Measurements from ENCODE around the gene CAT. TPM values are rescaled to one million over a fixed set of nuclear protein-coding genes. Genes with fewer than 3 reads are reported as not detected.

CAT gene
- total RNA-seq, 1 donor from 2014 or later: 12.9 TPM

DNA sequence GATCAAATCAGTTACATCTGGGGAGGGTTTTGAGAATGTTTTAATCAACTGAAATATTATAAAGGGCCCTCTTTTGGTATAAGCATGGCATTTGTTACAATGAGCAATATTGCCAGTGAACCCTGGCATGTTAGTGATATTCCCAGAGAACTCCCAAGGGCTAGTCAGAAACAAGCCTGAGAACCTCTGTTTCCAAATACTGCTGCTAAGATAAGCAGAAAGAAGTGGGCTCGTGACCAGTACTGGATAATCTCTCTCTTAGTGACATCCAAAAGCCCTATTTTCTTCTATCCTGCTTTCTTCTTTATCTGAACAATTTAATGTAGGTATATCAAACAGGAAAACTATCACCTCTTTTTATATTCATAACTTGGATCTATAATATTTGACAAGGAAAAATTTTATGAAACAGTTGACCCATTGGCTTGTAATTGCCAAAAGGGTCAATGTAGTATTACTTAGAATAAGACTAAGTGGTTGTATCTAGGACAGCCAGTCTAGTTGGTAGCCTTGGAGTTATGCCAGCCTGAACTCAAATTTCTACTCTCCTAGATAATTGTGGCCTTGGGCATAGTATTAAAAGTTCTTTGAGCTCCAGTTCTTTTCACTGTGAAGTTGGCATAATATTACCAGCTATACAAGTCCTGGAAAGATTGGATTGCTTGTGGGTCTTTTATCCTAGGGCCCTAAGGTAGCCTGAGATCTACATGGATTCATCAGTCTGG lies 15.7 kb downstream of the CAT start:
- H3K4me3 ChIP-seq (ENCODE audit: low read depth, low read length): no peak overlapping the region
- H3K27me3 ChIP-seq (ENCODE audit: control insufficient read depth, insufficient read depth, low read length): no peaks in the 10 kb centered on the region
- H3K36me3 ChIP-seq (ENCODE audit: control insufficient read depth, insufficient read depth, low read length): peaks cover 10% of the 10 kb centered on the region
- TF ChIP-seq, protein P1, sequence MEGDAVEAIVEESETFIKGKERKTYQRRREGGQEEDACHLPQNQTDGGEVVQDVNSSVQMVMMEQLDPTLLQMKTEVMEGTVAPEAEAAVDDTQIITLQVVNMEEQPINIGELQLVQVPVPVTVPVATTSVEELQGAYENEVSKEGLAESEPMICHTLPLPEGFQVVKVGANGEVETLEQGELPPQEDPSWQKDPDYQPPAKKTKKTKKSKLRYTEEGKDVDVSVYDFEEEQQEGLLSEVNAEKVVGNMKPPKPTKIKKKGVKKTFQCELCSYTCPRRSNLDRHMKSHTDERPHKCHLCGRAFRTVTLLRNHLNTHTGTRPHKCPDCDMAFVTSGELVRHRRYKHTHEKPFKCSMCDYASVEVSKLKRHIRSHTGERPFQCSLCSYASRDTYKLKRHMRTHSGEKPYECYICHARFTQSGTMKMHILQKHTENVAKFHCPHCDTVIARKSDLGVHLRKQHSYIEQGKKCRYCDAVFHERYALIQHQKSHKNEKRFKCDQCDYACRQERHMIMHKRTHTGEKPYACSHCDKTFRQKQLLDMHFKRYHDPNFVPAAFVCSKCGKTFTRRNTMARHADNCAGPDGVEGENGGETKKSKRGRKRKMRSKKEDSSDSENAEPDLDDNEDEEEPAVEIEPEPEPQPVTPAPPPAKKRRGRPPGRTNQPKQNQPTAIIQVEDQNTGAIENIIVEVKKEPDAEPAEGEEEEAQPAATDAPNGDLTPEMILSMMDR (IDR thresholded peaks at IDR 0.05; ENCODE audit: insufficient read depth, low read length, severe bottlenecking): no peak
- DNase-seq (ENCODE audit: low read depth) (no peak), FAIRE-seq (no peak)

DNA sequence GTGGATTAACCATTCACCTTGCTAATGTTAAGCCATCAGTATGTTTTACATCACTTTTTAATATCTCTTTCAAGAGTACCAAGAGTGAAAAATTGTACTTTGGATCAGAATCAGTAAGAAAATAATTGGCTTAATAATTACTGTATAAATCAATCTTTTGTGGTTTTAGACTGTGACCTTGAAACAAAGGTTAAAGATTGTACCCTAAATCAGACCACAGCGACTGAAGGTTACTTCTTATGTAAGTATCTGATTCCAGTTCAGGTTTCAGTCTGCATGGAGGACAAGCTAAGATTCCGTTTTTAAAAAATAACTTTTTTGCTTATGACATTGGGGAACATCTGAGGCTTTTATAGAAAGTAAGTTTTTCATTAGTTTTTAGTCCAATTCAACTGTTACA lies 18.9 kb downstream of the CAT start:
- H3K27me3 ChIP-seq (ENCODE audit: control insufficient read depth, insufficient read depth, low read length): no peaks in the 10 kb centered on the region
- no peak overlapping the region for H3K4me3 ChIP-seq (ENCODE audit: low read depth, low read length)
- FAIRE-seq: no peak
- TF ChIP-seq, protein P1 (IDR thresholded peaks at IDR 0.05; ENCODE audit: insufficient read depth, low read length, severe bottlenecking): no peak
- DNase-seq (ENCODE audit: low read depth): no peak
- peaks cover 7% of the 10 kb centered on the region for H3K36me3 ChIP-seq (ENCODE audit: control insufficient read depth, insufficient read depth, low read length)

DNA sequence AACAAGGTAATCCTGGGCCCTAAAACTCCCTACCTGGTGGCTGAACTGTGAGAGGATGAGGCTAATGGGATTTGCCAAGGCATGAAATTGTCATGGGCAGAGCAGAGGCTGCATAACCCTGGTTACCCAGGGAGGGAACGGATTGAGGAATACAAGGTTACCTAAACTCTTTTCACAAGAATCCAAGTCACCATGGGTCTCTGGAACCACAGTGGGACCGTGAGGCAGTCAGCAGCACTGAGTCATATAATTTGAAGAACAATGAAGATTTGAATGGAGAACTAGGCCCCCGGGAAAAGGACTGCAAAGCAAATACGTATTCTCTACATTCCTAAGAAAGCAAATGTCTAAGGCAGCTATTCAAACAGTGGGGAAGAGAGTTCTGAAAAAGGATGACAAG lies 19.8 kb downstream of the CAT start:
- no peaks in the 10 kb centered on the region for H3K27me3 ChIP-seq (ENCODE audit: control insufficient read depth, insufficient read depth, low read length)
- DNase-seq (ENCODE audit: low read depth) (no peak), FAIRE-seq (no peak)
- TF ChIP-seq, protein P1 (IDR thresholded peaks at IDR 0.05; ENCODE audit: insufficient read depth, low read length, severe bottlenecking): no peak
- H3K4me3 ChIP-seq (ENCODE audit: low read depth, low read length): no peak overlapping the region
- peaks cover 6% of the 10 kb centered on the region for H3K36me3 ChIP-seq (ENCODE audit: control insufficient read depth, insufficient read depth, low read length)

DNA sequence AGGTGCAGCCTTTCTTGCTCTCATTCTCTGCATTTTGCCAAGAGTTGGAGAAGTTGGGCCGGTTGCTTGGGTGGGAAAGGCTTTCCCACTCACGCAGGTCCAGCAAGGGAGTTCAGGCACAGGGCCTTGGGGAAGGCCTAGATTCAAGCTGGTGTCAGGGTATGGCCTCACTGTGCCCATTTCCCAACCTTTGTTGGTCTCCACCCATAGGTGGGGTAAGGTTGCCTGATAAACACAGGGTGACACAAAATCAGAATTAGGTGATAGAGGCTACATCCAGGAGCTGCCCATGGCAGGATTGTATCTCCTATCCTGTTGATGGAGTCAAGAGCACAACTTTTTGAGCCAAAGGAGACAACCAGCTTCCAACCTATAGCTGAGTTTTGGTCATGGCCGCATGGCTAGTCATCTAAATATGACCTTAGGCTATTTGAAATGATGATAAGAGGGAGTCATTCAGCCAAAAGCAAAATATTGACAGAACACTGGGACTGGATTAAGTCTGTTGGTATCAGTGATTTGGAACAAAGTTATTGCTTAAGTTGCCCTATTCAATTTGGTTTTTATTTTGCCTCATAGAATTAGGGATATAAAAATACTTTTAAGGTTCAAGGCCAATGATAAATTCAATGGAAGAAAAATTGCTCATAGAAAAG lies 20.9 kb downstream of the CAT start:
- FAIRE-seq: no peak

DNA sequence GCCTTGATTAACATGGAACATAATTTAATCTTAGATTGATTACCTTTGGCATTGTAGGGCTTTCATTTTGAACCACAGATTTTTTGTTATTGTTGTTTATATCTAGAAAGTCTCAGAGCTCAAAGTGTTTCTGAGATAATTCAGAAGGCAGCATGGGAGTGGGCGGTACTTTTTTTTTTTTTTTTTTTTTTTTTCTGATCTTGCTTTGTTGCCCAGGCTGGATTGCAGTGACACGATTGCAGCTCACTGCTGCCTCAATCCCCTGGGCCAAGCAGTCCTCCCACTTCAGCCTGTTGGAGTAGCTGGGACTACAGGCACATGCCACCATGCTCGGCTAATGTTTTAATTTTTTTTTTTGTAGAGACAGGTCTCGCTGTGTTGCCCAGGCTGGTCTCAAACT lies 21.5 kb downstream of the CAT start:
- TF ChIP-seq, protein P1 (IDR thresholded peaks at IDR 0.05; ENCODE audit: insufficient read depth, low read length, severe bottlenecking): no peak
- FAIRE-seq (no peak), DNase-seq (ENCODE audit: low read depth) (no peak)
- H3K4me3 ChIP-seq (ENCODE audit: low read depth, low read length): no peak overlapping the region
- no peaks in the 10 kb centered on the region for H3K27me3 ChIP-seq (ENCODE audit: control insufficient read depth, insufficient read depth, low read length)
- peaks cover 5% of the 10 kb centered on the region for H3K36me3 ChIP-seq (ENCODE audit: control insufficient read depth, insufficient read depth, low read length)

More for the DNA sequence above, 20.9 kb downstream of the CAT start:
- H3K36me3 ChIP-seq (ENCODE audit: control insufficient read depth, insufficient read depth, low read length): peaks cover 5% of the 10 kb centered on the region
- DNase-seq (ENCODE audit: low read depth): no peak
- TF ChIP-seq, protein P1 (IDR thresholded peaks at IDR 0.05; ENCODE audit: insufficient read depth, low read length, severe bottlenecking): no peak
- H3K27me3 ChIP-seq (ENCODE audit: control insufficient read depth, insufficient read depth, low read length): no peaks in the 10 kb centered on the region
- H3K4me3 ChIP-seq (ENCODE audit: low read depth, low read length): no peak overlapping the region

Data from bronchial epithelial cell (primary cell).